ENCODE measurements around the gene TOX4. TPM values are rescaled to one million over a fixed set of nuclear protein-coding genes. Genes with fewer than 3 reads are reported as not detected.

TOX4 gene
- total and polyA plus RNA-seq, 2 of the 8 experiments (the other 6 are each of a cell fraction or from before 2014, with no cell fraction given), result 51.5 to 58.3 TPM

- TF ChIP-seq CHD7 (IDR thresholded peaks at IDR 0.05; ENCODE audit: insufficient replicate concordance, low read length) (peak; percentile 3), POLR2A (IDR thresholded peaks at IDR 0.05; ENCODE audit: control extremely low read depth in 1 of 2, low read depth in 2 of 2, low read length in 2 of 2) (no peak), TAF1 (IDR thresholded peaks at IDR 0.05; ENCODE audit: low read depth, low read length) (no peak)
Observed at GRCh38 chr14:21527318-21527679, 50.3 kb downstream of the TOX4 start (continued).
